GM23338 (cell line): ENCODE data around the gene TINAGL1. TPM values are rescaled to one million over a fixed set of nuclear protein-coding genes. Genes with fewer than 3 reads are reported as not detected.

ENCODE experiments used
- ATAC-seq: fragments of 200-7000 bp; cut with Tn5 transposase; 3 replicates; pipeline ENCODE4 v1.9.1; 2020
- DNase-seq: peaks from one replicate; pipeline ENCODE4 v3.0.0-alpha.2; 2015; ENCODE audit warnings: low spot score
- H2AFZ ChIP-seq: fragments of 200-600 bp; sonication (generic); 2 replicates; pipeline ENCODE4 v1.8.0; 2016; ENCODE audit warnings: antibody characterized with exemption, mild to moderate bottlenecking, moderate library complexity
- H3F3A ChIP-seq: fragments of 200-600 bp; sonication (generic); replicated peaks from 2 replicates; pipeline ENCODE4 v1.8.0; 2017; ENCODE audit warnings: antibody characterized with exemption, mixed run types, low read depth
- H3K27ac ChIP-seq: fragments of 200-600 bp; sonication (generic); 2 replicates; pipeline ENCODE4 v1.6.1; 2016; ENCODE audit warnings: low read depth
- H3K27me3 ChIP-seq: fragments of 200-600 bp; sonication (generic); 2 replicates; pipeline ENCODE4 v1.8.0; 2016; ENCODE audit warnings: mild to moderate bottlenecking, mixed run types, moderate library complexity; ENCODE audit not compliant: insufficient read depth
- H3K36me3 ChIP-seq: fragments of 200-600 bp; sonication (generic); 2 replicates; pipeline ENCODE4 v1.8.0; 2016; ENCODE audit warnings: mild to moderate bottlenecking; ENCODE audit not compliant: insufficient read depth
- H3K4me1 ChIP-seq: fragments of 200-600 bp; sonication (generic); 2 replicates; pipeline ENCODE4 v1.8.0; 2016; ENCODE audit warnings: mild to moderate bottlenecking, moderate library complexity; ENCODE audit not compliant: insufficient read depth
- H3K4me2 ChIP-seq: fragments of 200-600 bp; sonication (generic); 2 replicates; pipeline ENCODE4 v1.7.1; 2017; ENCODE audit warnings: mixed run types
- H3K4me3 ChIP-seq: fragments of 200-600 bp; sonication (generic); 2 replicates; pipeline ENCODE4 v1.6.1; 2016; ENCODE audit warnings: mixed run types
- H3K79me2 ChIP-seq: fragments of 200-600 bp; sonication (generic); replicated peaks from 2 replicates; pipeline ENCODE4 v1.8.0; 2017; ENCODE audit warnings: mild to moderate bottlenecking; ENCODE audit not compliant: insufficient read depth
- H3K9me2 ChIP-seq: fragments of 200-600 bp; sonication (generic); 2 replicates; pipeline ENCODE4 v1.8.0; 2017; ENCODE audit not compliant: insufficient read depth
- H4K20me1 ChIP-seq: fragments of 200-600 bp; sonication (generic); replicated peaks from 2 replicates; pipeline ENCODE4 v1.8.0; 2017; ENCODE audit warnings: mild to moderate bottlenecking; ENCODE audit not compliant: insufficient read depth
- H3K27ac Mint-ChIP-seq: 2 replicates; pipeline ENCODE4 v1.8.0; 2020; ENCODE audit warnings: inconsistent platforms, mild to moderate bottlenecking, moderate library complexity, mixed read lengths
- H3K27me3 Mint-ChIP-seq: 3 replicates; pipeline ENCODE4 v1.8.0; 2022; ENCODE audit warnings: low read depth, mild to moderate bottlenecking, moderate library complexity, mixed read lengths, inconsistent platforms; ENCODE audit not compliant: insufficient read depth, poor library complexity
- H3K36me3 Mint-ChIP-seq: 3 replicates; pipeline ENCODE4 v1.8.0; 2021; ENCODE audit warnings: low read depth, mild to moderate bottlenecking, inconsistent platforms, moderate library complexity, mixed read lengths
- H3K4me1 Mint-ChIP-seq: 3 replicates; pipeline ENCODE4 v1.8.0; 2020; ENCODE audit warnings: mild to moderate bottlenecking, inconsistent platforms, mixed read lengths
- H3K4me3 Mint-ChIP-seq: 3 replicates; pipeline ENCODE4 v1.8.0; 2021; ENCODE audit warnings: moderate library complexity, mild to moderate bottlenecking, inconsistent platforms, mixed read lengths
- H3K9me3 Mint-ChIP-seq: 3 replicates; pipeline ENCODE4 v1.8.0; 2020; ENCODE audit warnings: moderate library complexity, mild to moderate bottlenecking, inconsistent platforms, mixed read lengths
- EZH2phosphoT487 ChIP-seq: fragments of 200-600 bp; sonication (generic); IDR thresholded peaks from one replicate; pipeline ENCODE4 v1.8.1; 2018; ENCODE audit warnings: antibody characterized with exemption; ENCODE audit not compliant: unreplicated experiment
- JUNB ChIP-seq: IDR thresholded peaks from one replicate; pipeline ENCODE4 v1.6.1; 2016; ENCODE audit warnings: antibody characterized with exemption; ENCODE audit not compliant: unreplicated experiment
- POLR2AphosphoS5 ChIP-seq: IDR thresholded peaks from 2 replicates; pipeline ENCODE4 v1.6.1; 2016; ENCODE audit warnings: antibody characterized with exemption, low read depth
- STAT1 ChIP-seq: IDR thresholded peaks from one replicate; pipeline ENCODE4 v1.6.1; 2016; ENCODE audit warnings: antibody characterized with exemption; ENCODE audit not compliant: unreplicated experiment
- ZNF114 ChIP-seq: fragments of 250-450 bp; sonication (Bioruptor Pico); IDR thresholded peaks from 2 replicates; pipeline ENCODE4 v1.5.0; 2020; ENCODE audit warnings: mild to moderate bottlenecking, moderate library complexity
- polyA plus RNA-seq: library from polyadenylated mRNA; unstranded; fragments of >200 nt; fragmentation: Nextera tagmentation; extraction: Ambion mirVana; gene quantifications from 2 replicates; pipeline ENCODE4 v1.2.1, GENCODE V29; 2016
- total RNA-seq: library from RNA; depleted of rRNA; stranded (reverse); fragments of >200 nt; shearing (Covaris generic); gene quantifications from 2 replicates; pipeline ENCODE4 v1.2.3, GENCODE V29; 2014
- TF ChIP-seq, protein P1 (sequence below): fragments of 250-450 bp; sonication (Bioruptor Pico); IDR thresholded peaks from 2 replicates; pipeline ENCODE4 v1.5.0; 2020; ENCODE audit warnings: mild to moderate bottlenecking, moderate library complexity
- TF ChIP-seq, protein P2 (sequence below): IDR thresholded peaks from one replicate; pipeline ENCODE4 v1.6.1; 2018; ENCODE audit warnings: antibody characterized with exemption; ENCODE audit not compliant: unreplicated experiment
- TF ChIP-seq, protein P3 (sequence below): IDR thresholded peaks from 2 replicates; pipeline ENCODE4 v1.6.1; 2016; ENCODE audit warnings: antibody characterized with exemption
- TF ChIP-seq, protein P4 (sequence below), 2 experiments: fragments of 200-600 bp in 1 of 2; sonication (generic) in 1 of 2; conservative IDR thresholded peaks; 2 replicates each; pipeline versions ENCODE4 v1.5.1 to v1.6.1; 2016 to 2017; ENCODE audit warnings: antibody characterized with exemption in 2 of 2, low read depth in 2 of 2, mild to moderate bottlenecking in 2 of 2, moderate library complexity in 1 of 2

TINAGL1 gene
- total and polyA plus RNA-seq, 2 experiments from 2014 or later: 6.8 to 15.8 TPM

DNA sequence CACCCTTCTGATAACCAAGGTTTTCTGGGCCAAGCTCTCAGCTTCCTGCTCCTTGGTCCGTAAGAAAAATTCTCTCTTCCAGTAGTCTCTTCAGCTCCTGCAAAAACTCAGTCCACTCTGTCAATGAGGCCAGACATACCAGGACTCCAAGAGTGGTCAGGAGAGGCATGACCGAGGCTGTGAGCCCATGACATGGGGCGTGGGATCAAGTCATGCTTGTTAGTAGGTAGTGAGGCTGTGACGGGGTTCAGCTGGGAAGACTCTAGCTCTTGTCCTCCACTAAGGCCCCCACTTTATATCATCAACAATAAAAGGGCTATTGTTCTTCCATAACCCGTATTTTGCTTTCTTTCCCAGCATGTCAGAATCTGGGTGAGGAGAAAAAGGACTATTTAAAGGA is 31.0 kb downstream of the TINAGL1 start:
- TF ChIP-seq ZNF114 (CRISPR knock-in tag) (no peak), POLR2AphosphoS5 (no peak), JUNB (no peak), STAT1 (no peak), EZH2phosphoT487 (no peak)
- TF ChIP-seq, protein P1, sequence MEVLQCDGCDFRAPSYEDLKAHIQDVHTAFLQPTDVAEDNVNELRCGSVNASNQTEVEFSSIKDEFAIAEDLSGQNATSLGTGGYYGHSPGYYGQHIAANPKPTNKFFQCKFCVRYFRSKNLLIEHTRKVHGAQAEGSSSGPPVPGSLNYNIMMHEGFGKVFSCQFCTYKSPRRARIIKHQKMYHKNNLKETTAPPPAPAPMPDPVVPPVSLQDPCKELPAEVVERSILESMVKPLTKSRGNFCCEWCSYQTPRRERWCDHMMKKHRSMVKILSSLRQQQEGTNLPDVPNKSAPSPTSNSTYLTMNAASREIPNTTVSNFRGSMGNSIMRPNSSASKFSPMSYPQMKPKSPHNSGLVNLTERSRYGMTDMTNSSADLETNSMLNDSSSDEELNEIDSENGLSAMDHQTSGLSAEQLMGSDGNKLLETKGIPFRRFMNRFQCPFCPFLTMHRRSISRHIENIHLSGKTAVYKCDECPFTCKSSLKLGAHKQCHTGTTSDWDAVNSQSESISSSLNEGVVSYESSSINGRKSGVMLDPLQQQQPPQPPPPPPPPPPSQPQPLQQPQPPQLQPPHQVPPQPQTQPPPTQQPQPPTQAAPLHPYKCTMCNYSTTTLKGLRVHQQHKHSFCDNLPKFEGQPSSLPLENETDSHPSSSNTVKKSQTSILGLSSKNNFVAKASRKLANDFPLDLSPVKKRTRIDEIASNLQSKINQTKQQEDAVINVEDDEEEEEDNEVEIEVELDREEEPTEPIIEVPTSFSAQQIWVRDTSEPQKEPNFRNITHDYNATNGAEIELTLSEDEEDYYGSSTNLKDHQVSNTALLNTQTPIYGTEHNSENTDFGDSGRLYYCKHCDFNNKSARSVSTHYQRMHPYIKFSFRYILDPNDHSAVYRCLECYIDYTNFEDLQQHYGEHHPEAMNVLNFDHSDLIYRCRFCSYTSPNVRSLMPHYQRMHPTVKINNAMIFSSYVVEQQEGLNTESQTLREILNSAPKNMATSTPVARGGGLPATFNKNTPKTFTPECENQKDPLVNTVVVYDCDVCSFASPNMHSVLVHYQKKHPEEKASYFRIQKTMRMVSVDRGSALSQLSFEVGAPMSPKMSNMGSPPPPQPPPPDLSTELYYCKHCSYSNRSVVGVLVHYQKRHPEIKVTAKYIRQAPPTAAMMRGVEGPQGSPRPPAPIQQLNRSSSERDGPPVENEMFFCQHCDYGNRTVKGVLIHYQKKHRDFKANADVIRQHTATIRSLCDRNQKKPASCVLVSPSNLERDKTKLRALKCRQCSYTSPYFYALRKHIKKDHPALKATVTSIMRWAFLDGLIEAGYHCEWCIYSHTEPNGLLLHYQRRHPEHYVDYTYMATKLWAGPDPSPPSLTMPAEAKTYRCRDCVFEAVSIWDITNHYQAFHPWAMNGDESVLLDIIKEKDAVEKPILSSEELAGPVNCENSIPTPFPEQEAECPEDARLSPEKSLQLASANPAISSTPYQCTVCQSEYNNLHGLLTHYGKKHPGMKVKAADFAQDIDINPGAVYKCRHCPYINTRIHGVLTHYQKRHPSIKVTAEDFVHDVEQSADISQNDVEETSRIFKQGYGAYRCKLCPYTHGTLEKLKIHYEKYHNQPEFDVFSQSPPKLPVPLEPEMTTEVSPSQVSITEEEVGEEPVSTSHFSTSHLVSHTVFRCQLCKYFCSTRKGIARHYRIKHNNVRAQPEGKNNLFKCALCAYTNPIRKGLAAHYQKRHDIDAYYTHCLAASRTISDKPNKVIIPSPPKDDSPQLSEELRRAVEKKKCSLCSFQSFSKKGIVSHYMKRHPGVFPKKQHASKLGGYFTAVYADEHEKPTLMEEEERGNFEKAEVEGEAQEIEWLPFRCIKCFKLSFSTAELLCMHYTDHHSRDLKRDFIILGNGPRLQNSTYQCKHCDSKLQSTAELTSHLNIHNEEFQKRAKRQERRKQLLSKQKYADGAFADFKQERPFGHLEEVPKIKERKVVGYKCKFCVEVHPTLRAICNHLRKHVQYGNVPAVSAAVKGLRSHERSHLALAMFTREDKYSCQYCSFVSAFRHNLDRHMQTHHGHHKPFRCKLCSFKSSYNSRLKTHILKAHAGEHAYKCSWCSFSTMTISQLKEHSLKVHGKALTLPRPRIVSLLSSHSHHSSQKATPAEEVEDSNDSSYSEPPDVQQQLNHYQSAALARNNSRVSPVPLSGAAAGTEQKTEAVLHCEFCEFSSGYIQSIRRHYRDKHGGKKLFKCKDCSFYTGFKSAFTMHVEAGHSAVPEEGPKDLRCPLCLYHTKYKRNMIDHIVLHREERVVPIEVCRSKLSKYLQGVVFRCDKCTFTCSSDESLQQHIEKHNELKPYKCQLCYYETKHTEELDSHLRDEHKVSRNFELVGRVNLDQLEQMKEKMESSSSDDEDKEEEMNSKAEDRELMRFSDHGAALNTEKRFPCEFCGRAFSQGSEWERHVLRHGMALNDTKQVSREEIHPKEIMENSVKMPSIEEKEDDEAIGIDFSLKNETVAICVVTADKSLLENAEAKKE (CRISPR knock-in tag): no peak
- TF ChIP-seq, protein P2, sequence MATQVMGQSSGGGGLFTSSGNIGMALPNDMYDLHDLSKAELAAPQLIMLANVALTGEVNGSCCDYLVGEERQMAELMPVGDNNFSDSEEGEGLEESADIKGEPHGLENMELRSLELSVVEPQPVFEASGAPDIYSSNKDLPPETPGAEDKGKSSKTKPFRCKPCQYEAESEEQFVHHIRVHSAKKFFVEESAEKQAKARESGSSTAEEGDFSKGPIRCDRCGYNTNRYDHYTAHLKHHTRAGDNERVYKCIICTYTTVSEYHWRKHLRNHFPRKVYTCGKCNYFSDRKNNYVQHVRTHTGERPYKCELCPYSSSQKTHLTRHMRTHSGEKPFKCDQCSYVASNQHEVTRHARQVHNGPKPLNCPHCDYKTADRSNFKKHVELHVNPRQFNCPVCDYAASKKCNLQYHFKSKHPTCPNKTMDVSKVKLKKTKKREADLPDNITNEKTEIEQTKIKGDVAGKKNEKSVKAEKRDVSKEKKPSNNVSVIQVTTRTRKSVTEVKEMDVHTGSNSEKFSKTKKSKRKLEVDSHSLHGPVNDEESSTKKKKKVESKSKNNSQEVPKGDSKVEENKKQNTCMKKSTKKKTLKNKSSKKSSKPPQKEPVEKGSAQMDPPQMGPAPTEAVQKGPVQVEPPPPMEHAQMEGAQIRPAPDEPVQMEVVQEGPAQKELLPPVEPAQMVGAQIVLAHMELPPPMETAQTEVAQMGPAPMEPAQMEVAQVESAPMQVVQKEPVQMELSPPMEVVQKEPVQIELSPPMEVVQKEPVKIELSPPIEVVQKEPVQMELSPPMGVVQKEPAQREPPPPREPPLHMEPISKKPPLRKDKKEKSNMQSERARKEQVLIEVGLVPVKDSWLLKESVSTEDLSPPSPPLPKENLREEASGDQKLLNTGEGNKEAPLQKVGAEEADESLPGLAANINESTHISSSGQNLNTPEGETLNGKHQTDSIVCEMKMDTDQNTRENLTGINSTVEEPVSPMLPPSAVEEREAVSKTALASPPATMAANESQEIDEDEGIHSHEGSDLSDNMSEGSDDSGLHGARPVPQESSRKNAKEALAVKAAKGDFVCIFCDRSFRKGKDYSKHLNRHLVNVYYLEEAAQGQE: no peak
- TF ChIP-seq, protein P3, sequence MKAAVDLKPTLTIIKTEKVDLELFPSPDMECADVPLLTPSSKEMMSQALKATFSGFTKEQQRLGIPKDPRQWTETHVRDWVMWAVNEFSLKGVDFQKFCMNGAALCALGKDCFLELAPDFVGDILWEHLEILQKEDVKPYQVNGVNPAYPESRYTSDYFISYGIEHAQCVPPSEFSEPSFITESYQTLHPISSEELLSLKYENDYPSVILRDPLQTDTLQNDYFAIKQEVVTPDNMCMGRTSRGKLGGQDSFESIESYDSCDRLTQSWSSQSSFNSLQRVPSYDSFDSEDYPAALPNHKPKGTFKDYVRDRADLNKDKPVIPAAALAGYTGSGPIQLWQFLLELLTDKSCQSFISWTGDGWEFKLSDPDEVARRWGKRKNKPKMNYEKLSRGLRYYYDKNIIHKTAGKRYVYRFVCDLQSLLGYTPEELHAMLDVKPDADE: no peak
- TF ChIP-seq, protein P4, sequence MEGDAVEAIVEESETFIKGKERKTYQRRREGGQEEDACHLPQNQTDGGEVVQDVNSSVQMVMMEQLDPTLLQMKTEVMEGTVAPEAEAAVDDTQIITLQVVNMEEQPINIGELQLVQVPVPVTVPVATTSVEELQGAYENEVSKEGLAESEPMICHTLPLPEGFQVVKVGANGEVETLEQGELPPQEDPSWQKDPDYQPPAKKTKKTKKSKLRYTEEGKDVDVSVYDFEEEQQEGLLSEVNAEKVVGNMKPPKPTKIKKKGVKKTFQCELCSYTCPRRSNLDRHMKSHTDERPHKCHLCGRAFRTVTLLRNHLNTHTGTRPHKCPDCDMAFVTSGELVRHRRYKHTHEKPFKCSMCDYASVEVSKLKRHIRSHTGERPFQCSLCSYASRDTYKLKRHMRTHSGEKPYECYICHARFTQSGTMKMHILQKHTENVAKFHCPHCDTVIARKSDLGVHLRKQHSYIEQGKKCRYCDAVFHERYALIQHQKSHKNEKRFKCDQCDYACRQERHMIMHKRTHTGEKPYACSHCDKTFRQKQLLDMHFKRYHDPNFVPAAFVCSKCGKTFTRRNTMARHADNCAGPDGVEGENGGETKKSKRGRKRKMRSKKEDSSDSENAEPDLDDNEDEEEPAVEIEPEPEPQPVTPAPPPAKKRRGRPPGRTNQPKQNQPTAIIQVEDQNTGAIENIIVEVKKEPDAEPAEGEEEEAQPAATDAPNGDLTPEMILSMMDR (conservative IDR thresholded peaks at IDR 0.05; ENCODE audit: low read depth in 2 of 2): no peak
- H3K4me2 ChIP-seq: no peak overlapping the region

More for the DNA sequence above, 31.0 kb downstream of the TINAGL1 start:
- Histone ChIP-seq H3F3A (no peaks in the 10 kb centered on the region), H3K4me3 (no peak overlapping the region), H2AFZ (no peak overlapping the region), H3K27me3 (no peaks in the 10 kb centered on the region), H3K79me2 (no peaks in the 10 kb centered on the region), H4K20me1 (no peaks in the 10 kb centered on the region), H3K36me3 (no peaks in the 10 kb centered on the region), H3K27ac (no peak overlapping the region), H3K9me2 (no peaks in the 10 kb centered on the region), H3K4me1 (no peaks in the 10 kb centered on the region)
- Mint-ChIP-seq H3K36me3 (no peaks in the 10 kb centered on the region), H3K27ac (no peak overlapping the region), H3K4me3 (no peak overlapping the region), H3K4me1 (no peaks in the 10 kb centered on the region), H3K9me3 (no peaks in the 10 kb centered on the region), H3K27me3 (peaks cover 2% of the 10 kb centered on the region)
- ATAC-seq (no peak), DNase-seq (no peak)
